Mesendoderm (in vitro differentiated cells): ENCODE data around the gene ALDH1A1.
"Not testable (repeated sequence)": the region's sequence is repeated elsewhere in the genome, so short reads cannot be mapped to it uniquely, and the experiment has no call there.

Experiments used
- DNase-seq: peaks from one replicate; pipeline ENCODE4 v3.0.0; 2013
- H2AK5ac ChIP-seq: 2 replicates; pipeline ENCODE4 v1.6.1; 2013; ENCODE audit warnings: low read length, inconsistent platforms
- H2BK120ac ChIP-seq: 2 replicates; pipeline ENCODE4 v1.6.1; 2013; ENCODE audit warnings: low read depth, mild to moderate bottlenecking, low read length, moderate library complexity, mixed read lengths
- H2BK15ac ChIP-seq: replicated peaks from 2 replicates; pipeline ENCODE4 v1.6.1; 2013; ENCODE audit warnings: low read depth, mild to moderate bottlenecking, moderate library complexity
- H2BK5ac ChIP-seq: 2 replicates; pipeline ENCODE4 v1.6.1; 2013; ENCODE audit warnings: low read length, inconsistent platforms
- H3K18ac ChIP-seq: 2 replicates; pipeline ENCODE4 v1.6.1; 2013; ENCODE audit warnings: mild to moderate bottlenecking, low read length, mixed read lengths
- H3K23ac ChIP-seq: one replicate; pipeline ENCODE4 v1.6.1; 2013; ENCODE audit warnings: low read length
- H3K27ac ChIP-seq: 2 replicates; pipeline ENCODE4 v1.5.1; 2013; ENCODE audit warnings: low read depth, mild to moderate bottlenecking, inconsistent platforms, low read length, moderate library complexity
- H3K27me3 ChIP-seq: 2 replicates; pipeline ENCODE4 v1.6.1; 2013; ENCODE audit warnings: low read length, control low read depth, mild to moderate bottlenecking, inconsistent platforms; ENCODE audit not compliant: insufficient read depth, poor library complexity
- H3K36me3 ChIP-seq: 2 replicates; pipeline ENCODE4 v1.6.1; 2013; ENCODE audit warnings: low read length, inconsistent platforms; ENCODE audit not compliant: control insufficient read depth, insufficient read depth
- H3K4ac ChIP-seq: one replicate; pipeline ENCODE4 v1.6.1; 2013; ENCODE audit warnings: low read depth, mild to moderate bottlenecking, low read length, moderate library complexity
- H3K4me1 ChIP-seq: 2 replicates; pipeline ENCODE4 v1.6.1; 2013; ENCODE audit warnings: low read depth, low read length, inconsistent platforms; ENCODE audit not compliant: control insufficient read depth
- H3K4me2 ChIP-seq: 2 replicates; pipeline ENCODE4 v1.6.1; 2013; ENCODE audit warnings: low read length
- H3K4me3 ChIP-seq: 2 replicates; pipeline ENCODE4 v1.5.1; 2013; ENCODE audit warnings: mild to moderate bottlenecking, low read length
- H3K56ac ChIP-seq: one replicate; pipeline ENCODE4 v1.6.1; 2013; ENCODE audit warnings: low read length
- H3K79me1 ChIP-seq: 2 replicates; pipeline ENCODE4 v1.6.1; 2013; ENCODE audit warnings: low read length, inconsistent platforms
- H3K79me2 ChIP-seq: 2 replicates; pipeline ENCODE4 v1.6.1; 2013; ENCODE audit warnings: mild to moderate bottlenecking, low read length; ENCODE audit not compliant: control insufficient read depth, insufficient read depth
- H3K9ac ChIP-seq: 2 replicates; pipeline ENCODE4 v1.6.1; 2013; ENCODE audit warnings: low read length, inconsistent platforms
- H4K5ac ChIP-seq: one replicate; pipeline ENCODE4 v1.6.1; 2013; ENCODE audit warnings: low read length
- H4K8ac ChIP-seq: one replicate; pipeline ENCODE4 v1.6.1; 2013; ENCODE audit warnings: low read depth, mild to moderate bottlenecking, control low read depth, low read length, moderate library complexity
- WGBS: extraction: QIAGEN DNeasy Blood & Tissue Kit; methylation state at CpG from one replicate; pipeline ENCODE4 v1.1.7; 2013; ENCODE audit warnings: low lambda C conversion rate, missing lambda C conversion rate; ENCODE audit not compliant: insufficient coverage; ENCODE audit errors: extremely low coverage; 5-methylcytosine and 5-hydroxymethylcytosine counted together

The ALDH1A1 gene

DNA sequence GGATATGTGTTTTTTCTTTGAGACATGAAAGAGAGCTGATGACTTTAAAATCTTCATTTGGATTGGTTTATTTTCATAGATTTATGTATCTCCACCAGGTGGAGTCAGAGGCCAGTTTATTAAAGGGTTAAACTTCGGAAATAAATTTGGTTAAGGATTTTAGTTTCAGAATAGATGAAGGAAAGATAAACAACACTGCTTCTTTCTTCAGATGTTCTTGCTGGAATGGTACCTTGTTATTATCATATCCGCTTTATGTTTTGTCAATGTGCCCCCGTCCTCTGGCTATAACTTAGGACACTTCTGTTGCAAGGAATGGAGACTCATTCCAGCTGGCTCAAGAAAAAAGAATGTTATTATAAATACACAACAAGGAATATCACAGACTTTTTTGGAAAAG, 81.2 kb downstream of the ALDH1A1 start:
- no peak overlapping the region for H3K18ac ChIP-seq
- no peak overlapping the region for H2AK5ac ChIP-seq
- no peak overlapping the region for H4K5ac ChIP-seq
- DNase-seq, result no peak
- no peaks in the 10 kb centered on the region for H3K27me3 ChIP-seq
- no peaks in the 10 kb centered on the region for H3K79me1 ChIP-seq
- no peaks in the 10 kb centered on the region for H3K79me2 ChIP-seq
- no peak overlapping the region for H3K56ac ChIP-seq
- no peak overlapping the region for H2BK120ac ChIP-seq
- WGBS, result no CpG with 5 or more reads among the region's 3 CpGs
- H3K23ac ChIP-seq, result no peak overlapping the region
- no peaks in the 10 kb centered on the region for H3K36me3 ChIP-seq
- H3K4ac ChIP-seq, result no peak overlapping the region
- no peak overlapping the region for H4K8ac ChIP-seq
- H3K4me1 ChIP-seq, result no peaks in the 10 kb centered on the region
- H2BK5ac ChIP-seq, result no peak overlapping the region
- no peak overlapping the region for H3K4me2 ChIP-seq
- H3K9ac ChIP-seq, result no peak overlapping the region
- no peak overlapping the region for H3K4me3 ChIP-seq
- H3K27ac ChIP-seq, result no peak overlapping the region
- no peak overlapping the region for H2BK15ac ChIP-seq

DNA sequence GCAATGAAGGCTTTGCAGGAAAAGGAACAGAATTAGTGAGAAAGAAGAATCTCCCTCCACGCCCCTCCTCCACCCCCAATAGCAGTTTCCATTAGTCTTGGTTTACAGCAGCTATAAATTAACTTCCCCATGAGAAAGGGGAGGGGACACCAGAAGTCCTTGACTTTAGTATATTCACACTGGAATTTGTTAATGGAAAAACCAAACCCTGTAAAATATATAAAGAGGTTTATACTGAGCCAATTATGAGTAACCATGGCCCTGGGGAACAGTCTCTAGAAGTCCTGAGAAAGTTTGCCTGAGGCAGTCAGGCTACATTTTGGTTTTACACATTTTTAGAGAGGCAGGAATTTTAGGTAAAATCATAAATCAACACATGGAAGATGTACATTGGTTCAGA, 88.5 kb downstream of the ALDH1A1 start:
- H3K18ac ChIP-seq, result no peak overlapping the region

DNA sequence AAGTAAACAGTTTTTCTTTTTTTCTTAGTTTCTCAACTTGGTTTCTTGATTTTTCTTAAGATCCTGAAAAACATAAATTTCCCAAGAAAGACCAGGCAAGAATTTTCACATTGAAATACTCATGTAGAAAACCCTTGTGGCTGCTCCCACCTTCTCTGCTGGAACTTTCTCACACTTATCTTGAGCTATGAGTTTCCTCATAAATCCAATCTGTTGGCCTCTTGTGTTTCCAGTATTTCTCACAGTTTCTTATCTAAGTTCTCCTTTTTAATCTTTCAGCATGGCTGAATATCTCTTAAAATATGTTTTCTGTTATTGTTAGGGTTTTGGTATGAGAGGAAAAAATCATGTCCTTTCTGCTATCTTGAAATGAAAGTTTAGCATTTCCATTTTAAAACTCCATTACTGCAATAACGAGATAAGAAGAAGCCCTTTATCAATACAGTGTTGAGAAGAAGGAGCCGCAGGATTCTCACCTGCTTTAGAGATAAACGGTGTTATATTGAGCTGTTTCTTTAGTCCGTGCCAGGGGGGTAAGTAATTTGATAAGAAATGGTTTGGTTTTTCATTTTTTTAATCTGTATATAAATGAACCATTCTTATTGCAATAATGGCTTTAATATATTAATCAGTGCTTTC, 89.3 kb downstream of the ALDH1A1 start:
- H2AK5ac ChIP-seq, result no peak overlapping the region
- H3K27ac ChIP-seq, result no peak overlapping the region
- no peaks in the 10 kb centered on the region for H3K79me1 ChIP-seq
- H3K23ac ChIP-seq, result no peak overlapping the region
- H3K18ac ChIP-seq, result no peak overlapping the region
- no peak overlapping the region for H3K56ac ChIP-seq
- no peaks in the 10 kb centered on the region for H3K27me3 ChIP-seq
- no peak overlapping the region for H4K8ac ChIP-seq
- H3K4me3 ChIP-seq, result no peak overlapping the region
- H3K4me2 ChIP-seq, result no peak overlapping the region
- no peak overlapping the region for H3K4ac ChIP-seq
- no peak overlapping the region for H2BK5ac ChIP-seq
- no peak overlapping the region for H2BK120ac ChIP-seq
- peaks cover 2% of the 10 kb centered on the region for H3K4me1 ChIP-seq
- no CpG with 5 or more reads among the region's 4 CpGs for WGBS
- peak; percentile 81 for DNase-seq
- H4K5ac ChIP-seq, result no peak overlapping the region
- peak overlapping the region; percentile 7 for H2BK15ac ChIP-seq
- no peak overlapping the region for H3K9ac ChIP-seq
- H3K79me2 ChIP-seq, result no peaks in the 10 kb centered on the region
- no peaks in the 10 kb centered on the region for H3K36me3 ChIP-seq

More for the DNA sequence above, 88.5 kb downstream of the ALDH1A1 start:
- Histone ChIP-seq H3K4me2 (no peak overlapping the region), H2AK5ac (no peak overlapping the region), H3K36me3 (no peaks in the 10 kb centered on the region), H2BK120ac (no peak overlapping the region), H2BK5ac (no peak overlapping the region), H3K4me3 (no peak overlapping the region), H3K4me1 (peaks cover 2% of the 10 kb centered on the region), H2BK15ac (no peak overlapping the region), H4K5ac (no peak overlapping the region), H3K79me2 (no peaks in the 10 kb centered on the region), H3K79me1 (no peaks in the 10 kb centered on the region), H4K8ac (no peak overlapping the region), H3K56ac (no peak overlapping the region), H3K4ac (no peak overlapping the region), H3K27me3 (no peaks in the 10 kb centered on the region), H3K27ac (no peak overlapping the region), H3K23ac (no peak overlapping the region), H3K9ac (no peak overlapping the region)
- no CpG with 5 or more reads among the region's 1 CpG for WGBS
- no peak for DNase-seq

DNA sequence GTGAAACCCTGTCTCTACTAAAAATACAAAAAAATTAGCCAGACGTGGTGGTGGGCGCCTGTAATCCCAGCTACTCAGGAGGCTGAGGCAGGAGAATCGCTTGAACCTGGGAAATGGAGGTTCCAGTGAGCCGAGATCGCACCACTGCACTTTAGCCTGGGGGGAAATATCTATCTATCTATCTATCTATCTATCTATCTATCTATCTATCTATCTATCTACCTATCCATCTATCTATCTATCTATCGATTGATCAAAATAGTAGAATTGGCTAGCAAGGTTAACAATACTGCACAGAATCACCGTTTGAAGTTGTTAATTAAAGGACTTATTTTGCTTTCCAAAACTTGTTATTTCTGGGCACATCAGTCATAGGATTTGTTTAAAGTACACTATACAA, 90.1 kb downstream of the ALDH1A1 start:
- not testable (repeated sequence) for DNase-seq, H3K4me1 ChIP-seq, H3K79me1 ChIP-seq, H2BK120ac ChIP-seq, H3K79me2 ChIP-seq, H4K5ac ChIP-seq, H4K8ac ChIP-seq, H3K4ac ChIP-seq, H3K56ac ChIP-seq, H2AK5ac ChIP-seq, H3K9ac ChIP-seq, H2BK15ac ChIP-seq, H3K4me2 ChIP-seq, H3K23ac ChIP-seq, H2BK5ac ChIP-seq, H3K27ac ChIP-seq, H3K18ac ChIP-seq, H3K27me3 ChIP-seq, H3K36me3 ChIP-seq, H3K4me3 ChIP-seq
- no CpG with 5 or more reads among the region's 7 CpGs for WGBS

DNA sequence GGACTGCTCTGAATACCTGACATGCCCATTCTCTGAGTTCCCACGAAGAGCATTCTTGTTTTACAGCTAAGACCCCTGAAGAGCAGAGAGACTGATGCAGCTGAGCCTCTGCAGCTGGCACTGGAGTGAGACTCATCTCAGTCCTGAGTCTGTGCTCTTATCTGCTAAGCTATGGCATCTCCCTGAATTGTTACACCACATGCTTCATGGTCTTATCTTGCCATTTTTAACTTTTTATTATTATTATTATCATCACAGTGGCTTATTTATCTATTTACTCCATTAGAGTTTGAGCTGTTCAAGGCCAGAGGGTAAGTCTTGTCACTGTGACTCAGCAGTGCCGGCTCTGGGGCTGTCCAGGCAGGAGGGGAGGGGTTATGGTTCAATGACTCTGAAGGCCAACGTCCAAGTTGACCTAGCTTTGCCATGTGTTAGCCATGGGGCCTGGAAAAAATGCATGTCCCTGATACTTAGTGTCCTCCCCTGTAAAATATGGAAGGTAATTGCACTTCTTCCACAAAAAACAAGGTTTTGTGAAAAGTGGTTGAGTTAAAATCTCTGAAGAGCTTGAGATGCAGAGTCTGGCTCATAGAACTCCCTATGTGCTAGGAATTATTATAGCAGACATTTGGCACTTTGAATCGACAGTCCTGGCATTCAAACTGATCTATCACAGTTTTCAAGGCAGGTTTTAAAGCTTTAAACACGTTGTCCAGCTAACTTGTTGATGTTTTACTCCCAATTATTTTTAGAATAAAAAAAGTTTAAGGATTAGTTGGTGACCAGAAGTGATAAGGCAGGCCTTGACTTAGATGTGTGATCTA, 94.6 kb downstream of the ALDH1A1 start:
- H3K27me3 ChIP-seq, result no peaks in the 10 kb centered on the region
- H2BK5ac ChIP-seq, result no peak overlapping the region
- H3K27ac ChIP-seq, result no peak overlapping the region
- H3K4ac ChIP-seq, result no peak overlapping the region
- no peak overlapping the region for H3K23ac ChIP-seq
- H3K9ac ChIP-seq, result no peak overlapping the region
- no peak overlapping the region for H3K56ac ChIP-seq
- DNase-seq, result peak; percentile 74
- H3K4me1 ChIP-seq, result peaks cover 4% of the 10 kb centered on the region
- H4K5ac ChIP-seq, result no peak overlapping the region
- no peak overlapping the region for H2AK5ac ChIP-seq
- H3K4me2 ChIP-seq, result no peak overlapping the region
- no peaks in the 10 kb centered on the region for H3K36me3 ChIP-seq
- no CpG with 5 or more reads among the region's 5 CpGs for WGBS
- H4K8ac ChIP-seq, result no peak overlapping the region
- no peak overlapping the region for H2BK15ac ChIP-seq
- peak overlapping the region; percentile 17 for H2BK120ac ChIP-seq
- H3K18ac ChIP-seq, result peak overlapping the region; percentile 75
- H3K79me1 ChIP-seq, result no peaks in the 10 kb centered on the region
- no peak overlapping the region for H3K4me3 ChIP-seq
- no peaks in the 10 kb centered on the region for H3K79me2 ChIP-seq
